CD4-positive, alpha-beta T cell treated with Interleukin-10 for 1 hour (primary cell): ENCODE measurements around the gene LIMS1.
"Not testable (repeated sequence)": the region's sequence is repeated elsewhere in the genome, so short reads cannot be mapped to it uniquely, and the experiment has no call there.

ENCODE experiments used
- DNase-seq: peaks from one replicate; pipeline ENCODE4 v3.0.0-alpha.2; 2020

LIMS1 gene

DNA sequence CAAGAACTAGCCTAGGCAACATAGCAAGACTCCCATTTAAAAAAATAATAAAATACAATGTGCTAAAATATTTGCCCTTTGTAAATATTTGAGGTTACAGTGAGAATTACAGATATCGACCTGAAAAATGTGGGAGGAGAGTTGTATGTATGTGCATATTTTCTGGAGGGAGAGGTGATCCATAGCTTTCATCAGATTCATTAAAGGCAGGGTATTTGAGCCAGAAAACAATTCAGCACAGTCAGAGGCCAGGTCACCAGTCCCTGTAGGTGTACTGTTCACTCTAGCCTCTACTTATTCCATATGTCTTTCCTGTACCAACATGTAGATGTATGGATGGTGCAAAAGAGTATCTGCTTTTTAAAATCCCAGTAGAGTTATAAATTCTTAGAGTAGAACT is 136.0 kb downstream of the LIMS1 start:
- DNase-seq: not testable (repeated sequence)

GRCh38 chr2:108672200-108672805 is 138.0 kb downstream of the LIMS1 start:
- not testable (repeated sequence) for DNase-seq

DNA sequence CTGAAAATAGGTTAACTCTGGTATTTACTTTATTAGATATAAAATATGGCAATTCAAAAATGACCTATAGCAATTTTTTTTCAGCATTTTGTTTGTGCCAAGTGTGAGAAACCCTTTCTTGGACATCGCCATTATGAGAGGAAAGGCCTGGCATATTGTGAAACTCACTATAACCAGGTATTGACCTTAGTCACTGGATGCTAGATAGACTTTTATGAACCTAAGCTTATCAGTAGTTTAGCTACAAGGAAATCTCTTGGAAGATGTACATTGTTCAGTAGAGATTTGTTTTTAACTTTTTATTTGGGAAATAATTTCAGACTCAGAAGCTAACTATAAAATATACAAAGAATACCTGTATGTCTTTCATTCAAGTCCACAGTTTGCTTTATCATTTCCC is 142.3 kb downstream of the LIMS1 start:
- not testable (repeated sequence) for DNase-seq

- not testable (repeated sequence) for DNase-seq
Observed at GRCh38 chr2:108677239-108677744, 143.0 kb downstream of the LIMS1 start.

- DNase-seq: not testable (repeated sequence)
Observed at GRCh38 chr2:108678198-108678651, 144.0 kb downstream of the LIMS1 start.

DNA sequence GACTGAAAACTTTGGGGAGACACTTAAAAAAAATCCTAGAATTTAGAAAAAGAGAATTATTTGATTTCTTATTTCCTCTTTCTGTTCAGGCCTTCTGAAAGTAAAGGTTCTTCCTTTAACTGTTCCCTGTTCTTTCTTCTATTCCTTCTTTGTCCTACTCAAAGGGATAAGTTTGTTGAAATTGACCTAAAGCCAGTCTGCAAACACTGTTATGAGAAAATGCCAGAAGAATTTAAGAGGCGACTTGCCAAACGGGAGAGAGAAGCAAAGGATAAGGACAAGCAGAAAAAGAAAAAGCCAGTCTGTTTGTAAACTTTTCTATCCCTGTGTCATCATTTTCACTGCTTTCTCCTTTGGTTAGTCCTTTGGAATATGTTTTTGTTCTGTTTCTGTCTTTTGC is 146.5 kb downstream of the LIMS1 start:
- DNase-seq: not testable (repeated sequence)

GRCh38 chr2:108688818-108689756 is 154.8 kb downstream of the LIMS1 start:
- not testable (repeated sequence) for DNase-seq

DNA sequence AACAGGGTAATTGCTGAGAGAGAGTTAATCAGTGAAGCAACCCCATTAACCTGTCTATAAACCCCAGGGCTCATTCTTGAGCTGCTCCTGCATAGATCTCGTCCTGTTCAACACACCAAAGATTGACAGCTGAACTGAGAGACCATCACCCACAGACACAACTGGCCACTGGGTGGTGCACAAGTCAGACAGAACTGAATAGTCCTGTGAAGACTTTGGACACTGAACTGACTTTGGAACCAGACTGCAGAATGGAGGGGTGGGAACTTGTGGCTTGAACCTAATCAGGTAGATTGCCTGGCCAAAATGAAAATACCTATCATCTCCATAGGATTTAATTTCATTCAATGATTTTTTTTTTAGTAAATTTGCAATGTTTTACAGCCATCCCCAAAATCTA is 155.7 kb downstream of the LIMS1 start:
- DNase-seq: peak; percentile 3

DNA sequence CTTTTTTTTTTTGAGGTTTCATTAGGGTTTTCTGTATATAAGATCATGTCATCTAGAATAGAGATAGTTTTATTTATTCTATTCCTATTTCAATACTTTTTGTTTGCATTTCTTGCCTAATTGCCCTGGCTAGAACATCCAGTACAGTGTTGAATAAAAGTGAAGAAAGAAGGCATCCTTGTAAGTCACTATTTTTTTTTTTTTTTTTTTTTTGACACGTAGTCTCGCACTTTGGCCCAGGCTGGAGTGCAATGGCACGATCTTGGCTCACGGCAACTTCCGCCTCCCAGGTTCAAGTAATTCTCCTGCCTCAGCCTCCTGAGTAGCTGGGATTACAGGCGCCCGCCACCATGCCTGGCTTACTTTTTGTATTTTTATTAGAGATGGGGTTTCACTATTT is 157.2 kb downstream of the LIMS1 start:
- no peak for DNase-seq

DNA sequence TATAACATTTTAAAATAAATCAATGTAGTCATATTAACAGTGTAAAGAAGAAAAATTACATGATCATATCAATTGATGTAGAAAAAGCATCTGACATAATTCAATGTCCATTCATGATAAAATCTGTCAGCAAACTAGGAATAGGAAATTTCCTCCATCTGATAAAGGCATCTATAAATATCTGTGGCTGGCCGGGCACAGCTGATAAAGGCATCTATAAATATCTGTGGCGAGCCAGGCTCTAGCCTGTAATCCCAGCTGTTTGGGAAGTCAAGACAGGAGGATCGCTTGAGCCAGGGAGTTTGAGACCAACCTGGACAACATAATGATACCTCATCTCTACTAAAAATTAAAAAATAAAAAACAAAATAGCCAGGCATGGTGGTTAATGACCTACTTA is 166.9 kb downstream of the LIMS1 start:
- DNase-seq: no peak

GRCh38 chr2:108701806-108702205 is 167.5 kb downstream of the LIMS1 start:
- no peak for DNase-seq

DNA sequence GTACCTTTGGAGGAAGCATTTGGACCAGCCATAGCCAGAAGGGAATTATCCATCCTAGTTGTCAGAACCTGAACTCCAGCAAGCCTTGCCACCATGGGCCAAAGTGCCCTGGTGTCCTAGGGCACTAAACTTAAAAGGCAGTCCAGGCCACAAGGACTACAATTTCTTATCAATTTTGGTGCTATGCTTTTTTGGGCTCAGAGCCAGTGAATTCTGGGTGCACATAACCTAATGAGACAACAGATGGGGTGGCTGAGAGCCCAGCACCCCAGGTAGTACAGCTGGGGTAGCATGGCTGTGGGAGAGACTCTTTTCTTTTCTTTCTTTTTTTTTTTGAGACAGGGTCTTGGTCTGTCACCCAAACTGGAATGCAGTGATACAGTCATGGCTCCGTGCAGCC is 170.6 kb downstream of the LIMS1 start:
- DNase-seq: no peak

DNA sequence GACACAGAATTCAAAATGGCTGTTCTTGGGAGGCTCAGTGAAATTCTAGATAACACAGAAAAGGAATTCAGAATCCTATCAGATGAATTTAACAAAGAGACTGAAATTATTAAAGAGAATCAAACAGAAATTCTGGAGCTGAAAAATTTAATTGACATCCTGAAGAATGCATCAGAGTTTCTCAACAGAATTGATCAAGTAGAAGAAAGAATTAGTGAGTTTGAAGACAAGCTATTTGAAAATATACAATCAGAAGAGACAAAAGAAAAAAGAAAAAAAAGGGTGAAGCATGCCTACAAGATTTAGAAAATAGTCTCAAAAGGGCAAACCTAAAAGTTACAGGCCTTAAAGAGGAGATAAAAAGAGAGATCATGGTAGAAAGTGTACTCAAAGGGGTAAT is 173.0 kb downstream of the LIMS1 start:
- no peak for DNase-seq

DNA sequence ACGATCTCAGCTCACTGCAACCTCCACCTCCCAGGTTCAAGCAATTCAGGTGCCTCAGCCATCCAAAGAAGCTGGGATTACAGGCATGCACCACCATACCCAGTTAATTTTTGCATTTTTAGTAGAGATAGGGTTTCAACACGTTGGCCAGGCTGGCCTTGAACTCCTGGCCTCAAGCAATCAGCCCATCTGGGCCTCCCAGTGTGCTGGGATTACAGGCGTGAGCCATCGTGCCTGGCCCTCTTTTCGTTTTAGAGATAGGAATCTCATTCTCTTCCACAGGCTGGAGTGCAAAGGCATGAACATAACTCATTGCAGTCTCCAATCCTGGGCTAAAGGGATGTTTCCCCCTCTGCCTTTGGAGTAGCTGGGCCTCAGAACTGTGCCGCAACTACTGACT is 182.7 kb downstream of the LIMS1 start:
- not testable (repeated sequence) for DNase-seq

GRCh38 chr2:108719149-108720044 is 185.1 kb downstream of the LIMS1 start, which contains the start of gene RANBP2:
Gene RANBP2 (plus strand): TSS chr2:108719482. CDS start chr2:108719607, 125 bp downstream.
- DNase-seq: peak; percentile 93

DNA sequence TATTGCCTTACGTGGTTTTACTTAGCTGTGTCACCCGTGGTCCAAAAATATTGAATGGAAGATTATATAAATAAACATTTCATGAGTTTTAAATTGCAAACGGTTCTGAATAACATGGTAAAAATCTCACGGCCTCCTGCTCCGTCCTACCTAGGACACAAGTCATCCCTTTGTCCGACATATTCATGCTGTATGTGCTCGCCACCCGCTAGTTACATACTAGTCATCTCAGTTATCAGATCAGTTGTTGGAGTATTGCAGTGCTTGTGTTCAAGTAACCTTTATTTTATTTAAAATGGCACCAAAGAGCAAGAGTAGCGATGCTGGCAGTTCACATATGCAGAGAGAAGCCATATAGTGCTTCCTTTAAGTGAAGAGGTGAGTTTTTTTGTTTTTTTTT is 191.8 kb downstream of the LIMS1 start:
- not testable (repeated sequence) for DNase-seq

DNA sequence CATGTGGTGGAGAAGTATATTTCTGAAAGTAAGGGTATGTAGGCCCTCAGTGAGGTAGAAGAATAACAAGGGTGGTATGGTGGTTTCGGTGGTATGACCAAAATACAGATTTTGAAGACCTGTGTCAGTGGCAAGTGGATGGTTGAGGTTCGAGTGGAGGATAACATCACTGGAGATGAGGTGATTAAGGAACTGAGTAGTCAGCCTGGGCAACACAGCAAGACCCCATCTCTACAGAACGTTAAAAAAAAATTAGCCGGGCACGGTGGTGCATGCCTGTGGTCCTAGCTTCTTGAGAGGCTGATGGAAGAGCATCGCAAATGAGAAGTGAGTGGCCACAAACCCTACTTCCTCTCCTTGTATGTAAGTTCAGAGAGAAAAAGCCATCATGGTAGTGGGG is 200.4 kb downstream of the LIMS1 start:
- DNase-seq: not testable (repeated sequence)
